GM20431 (cell line): ENCODE measurements around the gene PNMT.

Source experiments
- in situ Hi-C: fragments of 300-500 bp; cut with MseI, MboI; formaldehyde crosslinking; loops from one replicate; pipeline ENCODE4 v1.15.0; 2020; ENCODE audit warnings: low sequenced_read_pairs; ENCODE audit not compliant: unreplicated experiment

PNMT gene

GRCh38 chr17:39632153-39632941 lies 35.9 kb upstream of the PNMT start:
- in situ Hi-C loops: loop anchor here (25.0 kb wide), 1 partner anchor 105 kb away; the partner anchor contains the start of genes GRB7 and MIEN1

- in situ Hi-C loops: loop anchor here (25.0 kb wide), 1 partner anchor 104 kb away; the partner anchor contains the start of genes GRB7 and MIEN1
These were observed 34.6 kb upstream of the PNMT start for GRCh38 chr17:39633570-39634183.

GRCh38 chr17:39634384-39634871 lies 33.8 kb upstream of the PNMT start:
- in situ Hi-C loops: loop anchor here (25.0 kb wide), 1 partner anchor 103 kb away; the partner anchor contains the start of genes GRB7 and MIEN1

- in situ Hi-C loops: loop anchor here (25.0 kb wide), 1 partner anchor 102 kb away; the partner anchor contains the start of genes GRB7 and MIEN1
These were observed 32.6 kb upstream of the PNMT start for GRCh38 chr17:39635614-39636176.

- in situ Hi-C loops: loop anchor here (25.0 kb wide), 1 partner anchor 101 kb away; the partner anchor contains the start of genes GRB7 and MIEN1
These were observed 31.7 kb upstream of the PNMT start for GRCh38 chr17:39636587-39636926.

GRCh38 chr17:39636927-39637736 lies 31.1 kb upstream of the PNMT start, which contains the start of gene STARD3:
STARD3 (plus strand) TSS chr17:39637144; CDS start chr17:39653532, 16,388 bp downstream.
- in situ Hi-C loops: loop anchor here (25.0 kb wide), 1 partner anchor 100 kb away; the partner anchor contains the start of genes GRB7 and MIEN1

GRCh38 chr17:39638317-39638716 lies 29.9 kb upstream of the PNMT start:
- in situ Hi-C loops: loop anchor here (25.0 kb wide), 1 partner anchor 99 kb away; the partner anchor contains the start of genes GRB7 and MIEN1

GRCh38 chr17:39639043-39639442 lies 29.2 kb upstream of the PNMT start:
- in situ Hi-C loops: loop anchor here (25.0 kb wide), 1 partner anchor 98 kb away; the partner anchor contains the start of genes GRB7 and MIEN1

- in situ Hi-C loops: loop anchor here (25.0 kb wide), 1 partner anchor 97 kb away; the partner anchor contains the start of genes GRB7 and MIEN1
These were observed 28.4 kb upstream of the PNMT start for GRCh38 chr17:39639566-39640458.

GRCh38 chr17:39640591-39641031 lies 27.6 kb upstream of the PNMT start:
- in situ Hi-C loops: loop anchor here (25.0 kb wide), 1 partner anchor 97 kb away; the partner anchor contains the start of genes GRB7 and MIEN1

GRCh38 chr17:39641097-39641496 lies 27.2 kb upstream of the PNMT start:
- in situ Hi-C loops: loop anchor here (25.0 kb wide), 1 partner anchor 96 kb away; the partner anchor contains the start of genes GRB7 and MIEN1

- in situ Hi-C loops: loop anchor here (25.0 kb wide), 1 partner anchor 95 kb away; the partner anchor contains the start of genes GRB7 and MIEN1
These were observed 26.4 kb upstream of the PNMT start for GRCh38 chr17:39641883-39642282.

GRCh38 chr17:39642291-39643074 lies 25.8 kb upstream of the PNMT start:
- in situ Hi-C loops: loop anchor here (25.0 kb wide), 1 partner anchor 95 kb away; the partner anchor contains the start of genes GRB7 and MIEN1

- in situ Hi-C loops: loop anchor here (25.0 kb wide), 1 partner anchor 94 kb away; the partner anchor contains the start of genes GRB7 and MIEN1
These were observed 25.0 kb upstream of the PNMT start for GRCh38 chr17:39643271-39643670.

- in situ Hi-C loops: loop anchor here (25.0 kb wide), 1 partner anchor 90 kb away; the partner anchor contains the start of genes GRB7 and MIEN1
These were observed 21.0 kb upstream of the PNMT start for GRCh38 chr17:39647256-39647655.

- in situ Hi-C loops: loop anchor here (25.0 kb wide), 1 partner anchor 89 kb away; the partner anchor contains the start of genes GRB7 and MIEN1
These were observed 19.5 kb upstream of the PNMT start for GRCh38 chr17:39648616-39649366.
